ENCODE measurements around the gene UTS2.
A peak's percentile ranks its signal among the peaks of the same experiment; 100 is the strongest.

UTS2 gene

DNA sequence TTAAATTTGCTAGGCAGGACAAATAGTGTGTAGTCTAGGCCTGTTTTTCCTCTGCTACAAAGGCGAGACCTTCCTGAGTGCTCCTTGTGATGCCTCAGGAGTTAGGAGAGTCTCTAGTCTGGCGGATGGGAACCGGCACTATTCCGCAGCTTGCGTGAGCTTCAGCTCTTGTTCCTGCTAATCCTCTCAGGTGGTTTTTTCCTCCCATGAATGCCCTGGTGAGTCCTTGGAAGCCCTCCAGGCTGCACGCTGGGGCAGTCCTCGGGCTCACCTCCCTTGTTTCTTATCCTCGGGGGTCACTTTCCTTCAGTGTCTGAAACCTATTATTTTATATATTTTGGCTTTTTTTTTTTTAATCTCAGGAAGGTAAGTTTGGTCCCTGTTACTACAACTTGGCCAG, 28.2 kb downstream of the UTS2 start:
- no peak for DNase-seq (ENCODE audit: low read depth)
- H3K4me3 ChIP-seq (ENCODE audit: low read depth, low read length), result no peak overlapping the region
- TF ChIP-seq, protein P1, sequence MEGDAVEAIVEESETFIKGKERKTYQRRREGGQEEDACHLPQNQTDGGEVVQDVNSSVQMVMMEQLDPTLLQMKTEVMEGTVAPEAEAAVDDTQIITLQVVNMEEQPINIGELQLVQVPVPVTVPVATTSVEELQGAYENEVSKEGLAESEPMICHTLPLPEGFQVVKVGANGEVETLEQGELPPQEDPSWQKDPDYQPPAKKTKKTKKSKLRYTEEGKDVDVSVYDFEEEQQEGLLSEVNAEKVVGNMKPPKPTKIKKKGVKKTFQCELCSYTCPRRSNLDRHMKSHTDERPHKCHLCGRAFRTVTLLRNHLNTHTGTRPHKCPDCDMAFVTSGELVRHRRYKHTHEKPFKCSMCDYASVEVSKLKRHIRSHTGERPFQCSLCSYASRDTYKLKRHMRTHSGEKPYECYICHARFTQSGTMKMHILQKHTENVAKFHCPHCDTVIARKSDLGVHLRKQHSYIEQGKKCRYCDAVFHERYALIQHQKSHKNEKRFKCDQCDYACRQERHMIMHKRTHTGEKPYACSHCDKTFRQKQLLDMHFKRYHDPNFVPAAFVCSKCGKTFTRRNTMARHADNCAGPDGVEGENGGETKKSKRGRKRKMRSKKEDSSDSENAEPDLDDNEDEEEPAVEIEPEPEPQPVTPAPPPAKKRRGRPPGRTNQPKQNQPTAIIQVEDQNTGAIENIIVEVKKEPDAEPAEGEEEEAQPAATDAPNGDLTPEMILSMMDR (IDR thresholded peaks at IDR 0.05; ENCODE audit: insufficient read depth, low read depth, low read length, missing control alignments), result no peak

DNA sequence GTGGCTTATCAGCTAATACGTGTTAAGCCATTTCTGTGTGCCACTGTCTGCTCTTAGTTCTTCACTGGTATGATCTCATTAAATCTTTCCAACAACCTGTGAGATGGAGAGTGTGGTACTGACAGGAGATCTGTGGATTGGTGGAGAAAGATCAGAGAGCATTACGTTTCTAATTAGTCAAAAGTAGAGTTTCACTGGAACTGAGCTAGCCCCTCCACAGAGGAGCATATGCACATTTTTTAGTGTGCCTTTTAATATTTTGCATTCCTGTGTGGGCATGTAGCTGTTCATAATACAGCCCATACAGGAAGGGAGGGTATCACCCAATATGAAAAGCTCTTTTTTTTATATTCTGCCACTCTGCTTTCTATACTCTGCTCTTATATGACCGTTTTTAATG, 31.6 kb downstream of the UTS2 start:
- DNase-seq (ENCODE audit: low read depth), result no peak
- TF ChIP-seq, protein P1 (IDR thresholded peaks at IDR 0.05; ENCODE audit: insufficient read depth, low read depth, low read length, missing control alignments), result no peak
- no peak overlapping the region for H3K4me3 ChIP-seq (ENCODE audit: low read depth, low read length)

DNA sequence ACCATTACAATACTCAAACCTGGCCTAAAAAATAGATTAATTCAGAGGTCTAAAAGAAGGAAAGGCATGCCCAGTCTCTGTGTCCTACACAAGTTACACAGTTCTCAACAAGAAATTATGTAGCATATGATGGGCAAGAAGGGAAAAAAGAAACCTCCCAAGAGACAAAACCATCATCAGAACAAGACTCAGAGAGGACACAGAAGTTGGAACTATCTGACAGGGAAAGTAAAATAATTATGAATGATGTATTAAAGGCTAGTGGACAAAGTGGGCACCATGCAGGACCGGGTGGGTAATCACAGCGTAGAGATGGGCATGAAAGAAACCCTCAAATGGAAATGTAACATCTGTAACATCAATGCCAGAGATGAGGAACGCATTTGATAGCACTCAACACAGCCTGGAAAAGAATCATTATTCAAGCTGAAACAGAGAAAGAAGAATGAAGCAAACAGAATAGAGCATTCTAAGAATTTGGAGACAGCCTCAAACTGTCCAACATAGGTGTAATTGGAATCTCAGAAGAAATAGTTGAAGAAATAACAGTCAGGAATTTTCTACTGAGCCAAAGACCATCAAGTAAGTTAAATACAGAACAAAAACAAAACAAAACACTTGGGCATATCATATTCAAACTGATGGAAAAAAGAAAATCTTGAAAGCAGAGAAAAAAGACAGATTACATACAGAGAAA, 39.0 kb downstream of the UTS2 start:
- TF ChIP-seq, protein P1 (IDR thresholded peaks at IDR 0.05; ENCODE audit: insufficient read depth, low read depth, low read length, missing control alignments), result no peak
- no peak overlapping the region for H3K4me3 ChIP-seq (ENCODE audit: low read depth, low read length)
- DNase-seq (ENCODE audit: low read depth), result no peak

- TF ChIP-seq, protein P1 (IDR thresholded peaks at IDR 0.05; ENCODE audit: insufficient read depth, low read depth, low read length, missing control alignments), result no peak
- no peak overlapping the region for H3K4me3 ChIP-seq (ENCODE audit: low read depth, low read length)
- no peak for DNase-seq (ENCODE audit: low read depth)
Measured at GRCh38 chr1:7811476-7811875, 41.4 kb downstream of the UTS2 start.

DNA sequence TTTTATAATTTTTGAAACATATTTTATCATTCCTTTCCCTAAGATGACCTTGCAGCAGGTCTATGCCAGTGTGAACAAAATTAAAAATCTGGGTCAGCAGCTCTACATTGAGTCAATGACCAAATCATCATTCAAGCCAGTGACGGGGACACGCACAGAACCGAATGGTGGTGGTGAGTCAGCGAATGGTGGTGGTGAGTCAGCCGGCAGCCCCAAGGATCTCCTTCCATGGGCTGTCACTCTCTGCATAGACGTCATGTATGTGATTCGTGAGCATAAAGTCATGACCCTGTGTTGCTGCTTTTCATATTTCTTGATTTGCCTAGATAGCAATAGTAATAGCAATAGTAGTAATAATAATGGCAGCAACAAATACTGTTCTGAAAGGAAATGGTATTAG, 42.5 kb downstream of the UTS2 start:
- TF ChIP-seq, protein P1 (IDR thresholded peaks at IDR 0.05; ENCODE audit: insufficient read depth, low read depth, low read length, missing control alignments), result no peak
- DNase-seq (ENCODE audit: low read depth), result no peak
- no peak overlapping the region for H3K4me3 ChIP-seq (ENCODE audit: low read depth, low read length)

DNA sequence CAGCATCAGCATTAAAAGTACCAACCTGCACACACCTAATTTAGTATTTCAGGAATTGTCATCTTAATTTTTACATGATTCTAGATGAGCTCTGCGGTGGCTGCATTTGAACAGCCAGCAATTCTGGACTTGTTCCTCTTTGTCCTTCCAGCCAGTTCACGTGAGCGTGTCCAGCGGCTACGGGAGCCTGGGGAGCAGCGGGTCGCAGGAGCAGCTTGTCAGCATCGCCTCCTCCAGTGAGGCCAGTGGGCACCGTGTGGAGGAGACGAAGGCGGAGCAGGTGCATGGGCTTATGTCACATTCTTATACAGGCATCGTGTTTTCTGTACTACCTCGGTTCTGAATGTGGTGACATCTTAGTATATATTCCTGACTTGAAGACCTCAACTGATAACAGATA, 43.1 kb downstream of the UTS2 start:
- no peak for DNase-seq (ENCODE audit: low read depth)
- no peak overlapping the region for H3K4me3 ChIP-seq (ENCODE audit: low read depth, low read length)
- TF ChIP-seq, protein P1 (IDR thresholded peaks at IDR 0.05; ENCODE audit: insufficient read depth, low read depth, low read length, missing control alignments), result no peak

DNA sequence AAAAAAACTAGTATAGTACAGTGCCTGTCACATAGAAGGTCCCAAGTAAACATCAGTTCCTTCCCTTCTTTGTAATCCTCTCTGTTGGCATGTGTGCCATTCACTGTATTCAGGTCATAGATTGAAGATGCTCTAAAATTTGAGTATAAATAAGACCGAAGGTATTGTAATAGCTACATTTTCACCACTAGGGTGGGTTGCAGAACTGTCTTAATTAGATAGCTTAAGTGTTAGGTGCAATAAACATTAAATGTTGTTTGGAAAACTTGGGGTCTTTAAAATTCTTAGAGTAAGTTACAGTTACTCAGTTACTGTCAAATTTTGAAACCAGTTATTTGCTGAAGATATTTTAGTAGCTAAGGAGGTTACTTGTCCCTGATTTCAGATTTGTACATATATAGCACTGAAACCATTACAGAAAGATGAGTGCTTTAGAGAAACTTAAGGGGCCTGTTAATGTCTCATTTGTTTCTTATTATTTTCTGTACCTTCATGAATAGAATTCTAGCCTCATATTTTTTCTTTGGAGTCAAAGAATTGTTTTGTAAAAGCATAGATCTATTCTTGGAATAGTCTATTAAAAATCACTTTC, 44.5 kb downstream of the UTS2 start:
- TF ChIP-seq, protein P1 (IDR thresholded peaks at IDR 0.05; ENCODE audit: insufficient read depth, low read depth, low read length, missing control alignments), result peak; percentile 45
- peak; percentile 46 for DNase-seq (ENCODE audit: low read depth)
- H3K4me3 ChIP-seq (ENCODE audit: low read depth, low read length), result no peak overlapping the region
